ENCODE results near the gene SALL2. TPM values are rescaled to one million over a fixed set of nuclear protein-coding genes. Genes with fewer than 3 reads are reported as not detected.

SALL2 gene
- total RNA-seq, 1 donor: 3.3 TPM

- DNase-seq (ENCODE audit: insufficient read length, low spot score, missing footprints): no peak
- H3K4me3 ChIP-seq (ENCODE audit: insufficient read depth, low read length): no peak overlapping the region
- no peak overlapping the region for H2AFZ ChIP-seq (ENCODE audit: low read length)
- no peaks in the 10 kb centered on the region for H3K9me3 ChIP-seq (ENCODE audit: low read depth, low read length)
- no peaks in the 10 kb centered on the region for H3K79me2 ChIP-seq (ENCODE audit: insufficient read depth, low read length)
- no peaks in the 10 kb centered on the region for H4K20me1 ChIP-seq (ENCODE audit: insufficient read depth, low read length)
- H3K4me1 ChIP-seq (ENCODE audit: insufficient read depth, low read length): no peaks in the 10 kb centered on the region
- no peak for TF ChIP-seq CTCF (IDR thresholded peaks at IDR 0.05; ENCODE audit: extremely low read depth, low read depth, low read length)
- H3K27ac ChIP-seq (ENCODE audit: low read depth, low read length): no peak overlapping the region
- peaks cover 7% of the 10 kb centered on the region for H3K27me3 ChIP-seq (ENCODE audit: insufficient read depth, low read length)
- H3K36me3 ChIP-seq (ENCODE audit: insufficient read depth, low read length): no peaks in the 10 kb centered on the region
- H3K4me2 ChIP-seq (ENCODE audit: insufficient read depth, low read length): no peak overlapping the region
Measured at GRCh38 chr14:21543963-21544362, 17.8 kb upstream of the SALL2 start.

GRCh38 chr14:21543521-21543960 is 17.4 kb upstream of the SALL2 start:
- H3K27me3 ChIP-seq (ENCODE audit: insufficient read depth, low read length): peaks cover 10% of the 10 kb centered on the region
- no peak overlapping the region for H2AFZ ChIP-seq (ENCODE audit: low read length)
- DNase-seq (ENCODE audit: insufficient read length, low spot score, missing footprints): no peak
- H3K4me1 ChIP-seq (ENCODE audit: insufficient read depth, low read length): no peaks in the 10 kb centered on the region
- no peak overlapping the region for H3K4me3 ChIP-seq (ENCODE audit: insufficient read depth, low read length)
- H4K20me1 ChIP-seq (ENCODE audit: insufficient read depth, low read length): no peaks in the 10 kb centered on the region
- no peak overlapping the region for H3K4me2 ChIP-seq (ENCODE audit: insufficient read depth, low read length)
- TF ChIP-seq CTCF (IDR thresholded peaks at IDR 0.05; ENCODE audit: extremely low read depth, low read depth, low read length): no peak
- no peaks in the 10 kb centered on the region for H3K79me2 ChIP-seq (ENCODE audit: insufficient read depth, low read length)
- H3K9me3 ChIP-seq (ENCODE audit: low read depth, low read length): no peaks in the 10 kb centered on the region
- no peaks in the 10 kb centered on the region for H3K36me3 ChIP-seq (ENCODE audit: insufficient read depth, low read length)
- no peak overlapping the region for H3K27ac ChIP-seq (ENCODE audit: low read depth, low read length)

- Histone ChIP-seq H3K79me2 (ENCODE audit: insufficient read depth, low read length) (no peaks in the 10 kb centered on the region), H2AFZ (ENCODE audit: low read length) (no peak overlapping the region), H3K27me3 (ENCODE audit: insufficient read depth, low read length) (peaks cover 26% of the 10 kb centered on the region), H3K4me1 (ENCODE audit: insufficient read depth, low read length) (no peaks in the 10 kb centered on the region), H4K20me1 (ENCODE audit: insufficient read depth, low read length) (no peaks in the 10 kb centered on the region), H3K9me3 (ENCODE audit: low read depth, low read length) (no peaks in the 10 kb centered on the region), H3K4me3 (ENCODE audit: insufficient read depth, low read length) (no peak overlapping the region), H3K27ac (ENCODE audit: low read depth, low read length) (no peak overlapping the region), H3K36me3 (ENCODE audit: insufficient read depth, low read length) (no peaks in the 10 kb centered on the region), H3K4me2 (ENCODE audit: insufficient read depth, low read length) (no peak overlapping the region)
- no peak for TF ChIP-seq CTCF (IDR thresholded peaks at IDR 0.05; ENCODE audit: extremely low read depth, low read depth, low read length)
- DNase-seq (ENCODE audit: insufficient read length, low spot score, missing footprints): no peak
Measured at GRCh38 chr14:21541413-21542074, 15.4 kb upstream of the SALL2 start.

GRCh38 chr14:21539189-21539940 is 13.2 kb upstream of the SALL2 start:
- H3K9me3 ChIP-seq (ENCODE audit: low read depth, low read length): no peaks in the 10 kb centered on the region
- no peak for TF ChIP-seq CTCF (IDR thresholded peaks at IDR 0.05; ENCODE audit: extremely low read depth, low read depth, low read length)
- no peak overlapping the region for H2AFZ ChIP-seq (ENCODE audit: low read length)
- H3K4me2 ChIP-seq (ENCODE audit: insufficient read depth, low read length): no peak overlapping the region
- H3K4me1 ChIP-seq (ENCODE audit: insufficient read depth, low read length): no peaks in the 10 kb centered on the region
- H3K36me3 ChIP-seq (ENCODE audit: insufficient read depth, low read length): no peaks in the 10 kb centered on the region
- no peak overlapping the region for H3K4me3 ChIP-seq (ENCODE audit: insufficient read depth, low read length)
- H3K27ac ChIP-seq (ENCODE audit: low read depth, low read length): no peak overlapping the region
- no peaks in the 10 kb centered on the region for H4K20me1 ChIP-seq (ENCODE audit: insufficient read depth, low read length)
- no peaks in the 10 kb centered on the region for H3K79me2 ChIP-seq (ENCODE audit: insufficient read depth, low read length)
- peaks cover 44% of the 10 kb centered on the region for H3K27me3 ChIP-seq (ENCODE audit: insufficient read depth, low read length)
- DNase-seq (ENCODE audit: insufficient read length, low spot score, missing footprints): no peak

All from osteoblast (primary cell).